Keratinocyte (primary cell): ENCODE data around the gene USP28. TPM values are rescaled to one million over a fixed set of nuclear protein-coding genes. Genes with fewer than 3 reads are reported as not detected.

Experiments
- DNase-seq: peaks from one replicate; pipeline ENCODE4 v3.0.0-alpha.2; 2011; ENCODE audit warnings: low read depth, missing footprints, low spot score
- FAIRE-seq: peaks from 2 replicates; lab custom pipeline; 2011; peaks lifted over from hg19 to GRCh38; lab: Jason Lieb, UNC
- H2AFZ ChIP-seq: 2 replicates; pipeline ENCODE4 v1.6.0; 2012; ENCODE audit warnings: low read length, control low read depth, inconsistent platforms; ENCODE audit not compliant: control insufficient read depth
- H3K27ac ChIP-seq: 2 replicates; pipeline ENCODE4 v1.5.1; 2011; ENCODE audit warnings: low read length; ENCODE audit not compliant: control insufficient read depth, insufficient read depth
- H3K27me3 ChIP-seq: 3 replicates; pipeline ENCODE4 v1.6.0; 2011; ENCODE audit warnings: low read length; ENCODE audit not compliant: control insufficient read depth, insufficient read depth; ENCODE audit errors: extremely low read depth
- H3K36me3 ChIP-seq, 2 experiments: 2 replicates in 1 of 2; 3 replicates in 1 of 2; pipeline ENCODE4 v1.5.1; 2011; ENCODE audit warnings: low read length in 2 of 2, mild to moderate bottlenecking in 1 of 2; ENCODE audit not compliant: control insufficient read depth in 2 of 2, insufficient read depth in 2 of 2; ENCODE audit errors: extremely low read depth in 1 of 2
- H3K4me1 ChIP-seq: 3 replicates; pipeline ENCODE4 v1.5.1; 2011; ENCODE audit warnings: low read length; ENCODE audit not compliant: control insufficient read depth, insufficient read depth; ENCODE audit errors: extremely low read depth
- H3K4me2 ChIP-seq: 3 replicates; pipeline ENCODE4 v1.6.0; 2011; ENCODE audit warnings: low read depth, low read length; ENCODE audit not compliant: control insufficient read depth, insufficient read depth; ENCODE audit errors: extremely low read depth
- H3K4me3 ChIP-seq, 3 experiments: fragments of 200-600 bp in 1 of 3; sonication (generic) in 1 of 3; 2 replicates in 2 of 3; 3 replicates in 1 of 3; pipeline ENCODE4 v1.5.1; 2011 to 2016; ENCODE audit warnings: low read length in 3 of 3, mild to moderate bottlenecking in 3 of 3, control low read depth in 2 of 3, inconsistent platforms in 1 of 3, low read depth in 1 of 3, mixed read lengths in 1 of 3, mixed run types in 1 of 3, moderate library complexity in 1 of 3; ENCODE audit not compliant: control insufficient read depth in 2 of 3, insufficient read depth in 2 of 3; ENCODE audit errors: extremely low read depth in 1 of 3
- H3K79me2 ChIP-seq: 2 replicates; pipeline ENCODE4 v1.6.0; 2012; ENCODE audit warnings: low read length; ENCODE audit not compliant: control insufficient read depth, insufficient read depth
- H3K9ac ChIP-seq: 3 replicates; pipeline ENCODE4 v1.6.0; 2011; ENCODE audit warnings: low read length; ENCODE audit not compliant: control insufficient read depth, insufficient read depth; ENCODE audit errors: extremely low read depth
- H3K9me1 ChIP-seq: 3 replicates; pipeline ENCODE4 v1.6.0; 2011; ENCODE audit warnings: low read length; ENCODE audit not compliant: control insufficient read depth, insufficient read depth; ENCODE audit errors: extremely low read depth
- H3K9me3 ChIP-seq: 2 replicates; pipeline ENCODE4 v1.5.1; 2012; ENCODE audit warnings: low read depth, low read length; ENCODE audit not compliant: control insufficient read depth
- H4K20me1 ChIP-seq: 3 replicates; pipeline ENCODE4 v1.6.0; 2011; ENCODE audit warnings: low read length; ENCODE audit not compliant: control insufficient read depth, insufficient read depth; ENCODE audit errors: extremely low read depth
- CTCF ChIP-seq, 3 experiments: IDR thresholded peaks in 1 of 3; conservative IDR thresholded peaks in 1 of 3; optimal IDR thresholded peaks in 1 of 3; 2 replicates in 2 of 3; 3 replicates in 1 of 3; pipeline versions ENCODE3 to v1.5.1; 2011; ENCODE audit warnings: low read length in 3 of 3, mild to moderate bottlenecking in 3 of 3, moderate library complexity in 2 of 3, control low read depth in 1 of 3, inconsistent platforms in 1 of 3; ENCODE audit not compliant: insufficient read depth in 2 of 3; ENCODE audit errors: extremely low read depth in 1 of 3
- EZH2 ChIP-seq: IDR thresholded peaks from one replicate; pipeline ENCODE4 v1.6.1; 2012; ENCODE audit warnings: inconsistent platforms, mild to moderate bottlenecking, low read length, moderate library complexity
- dilution Hi-C: fragments of 300-500 bp; cut with MboI; formaldehyde crosslinking; loops from one replicate; pipeline ENCODE4 v1.7.0; 2020; ENCODE audit warnings: low sequenced_read_pairs; ENCODE audit not compliant: extremely low pct_ligation_motif_present
- polyA plus RNA-seq, 5 experiments: library from polyadenylated mRNA; depleted of rRNA in 3 of 5; stranded (reverse) in 3 of 5; stranded (forward) in 1 of 5; unstranded in 1 of 5; fragments of >200 nt; gene quantifications; 1 replicate in 1 of 5; 2 replicates in 3 of 5; 3 replicates in 1 of 5; pipeline versions ENCODE4 v1.2.1 to v1.2.3, GENCODE V29; 2011 to 2012; ENCODE audit warnings: missing spikeins in 2 of 5, low read depth in 1 of 5, low replicate concordance in 1 of 5

The USP28 gene
- polyA plus RNA-seq, 1 donor (not counting 4 experiments of a cell fraction or from before 2014, with no cell fraction given), result 37.4 TPM

GRCh38 chr11:113841691-113842090 lies 33.7 kb downstream of the USP28 start:
- TF ChIP-seq CTCF (optimal IDR thresholded peaks at IDR 0.05 in 1 of 3, IDR thresholded peaks at IDR 0.05 in 1 of 3, conservative IDR thresholded peaks at IDR 0.05 in 1 of 3; ENCODE audit: extremely low read depth in 1 of 3, insufficient read depth in 2 of 3, low read length in 3 of 3) (no peak), EZH2 (no peak)
- Histone ChIP-seq H4K20me1 (no peaks in the 10 kb centered on the region), H3K4me2 (no peak overlapping the region), H3K4me3 (no peak overlapping the region), H3K27me3 (no peaks in the 10 kb centered on the region), H3K27ac (no peak overlapping the region), H3K9me3 (no peaks in the 10 kb centered on the region), H3K9ac (no peak overlapping the region), H3K9me1 (no peaks in the 10 kb centered on the region), H3K4me1 (no peaks in the 10 kb centered on the region), H3K36me3 (peaks cover 3 to 5% of the 10 kb centered on the region in 2 experiments), H3K79me2 (no peaks in the 10 kb centered on the region), H2AFZ (no peak overlapping the region)
- dilution Hi-C loops, result no loop called here
- no peak for DNase-seq
- no peak for FAIRE-seq

GRCh38 chr11:113840932-113841664 lies 34.3 kb downstream of the USP28 start:
- Histone ChIP-seq H3K79me2 (no peaks in the 10 kb centered on the region), H3K27me3 (no peaks in the 10 kb centered on the region), H3K9ac (no peak overlapping the region), H3K36me3 (peaks cover 3 to 5% of the 10 kb centered on the region in 2 experiments), H3K4me2 (no peak overlapping the region), H4K20me1 (no peaks in the 10 kb centered on the region), H3K4me3 (no peak overlapping the region), H3K9me3 (no peaks in the 10 kb centered on the region), H3K4me1 (no peaks in the 10 kb centered on the region), H3K27ac (no peak overlapping the region), H2AFZ (no peak overlapping the region), H3K9me1 (no peaks in the 10 kb centered on the region)
- dilution Hi-C loops, result no loop called here
- DNase-seq, result no peak
- no peak for TF ChIP-seq EZH2
- TF ChIP-seq CTCF (optimal IDR thresholded peaks at IDR 0.05 in 1 of 3, IDR thresholded peaks at IDR 0.05 in 1 of 3, conservative IDR thresholded peaks at IDR 0.05 in 1 of 3; ENCODE audit: extremely low read depth in 1 of 3, insufficient read depth in 2 of 3, low read length in 3 of 3), result no peak
- no peak for FAIRE-seq
